Right renal pelvis (tissue), 4 donors: ENCODE data around the gene CDK5RAP3. TPM values are rescaled to one million over a fixed set of nuclear protein-coding genes. Genes with fewer than 3 reads are reported as not detected.

Experiments used
- DNase-seq, 4 donors: peaks; one replicate each; pipeline ENCODE4 v3.0.0-alpha.2; 2013; ENCODE audit warnings: low read depth in 4 of 4, low spot score in 3 of 4, missing footprints in 1 of 4
- polyA plus RNA-seq, 4 donors: library from polyadenylated mRNA; unstranded; fragments of 120-200 nt; gene quantifications; one replicate each; pipeline ENCODE4 v1.2.1, GENCODE V29; 2013; ENCODE audit not compliant: insufficient read length in 4 of 4

The CDK5RAP3 gene
- polyA plus RNA-seq, 4 donors, result 118 to 153 (median 147) TPM

DNA sequence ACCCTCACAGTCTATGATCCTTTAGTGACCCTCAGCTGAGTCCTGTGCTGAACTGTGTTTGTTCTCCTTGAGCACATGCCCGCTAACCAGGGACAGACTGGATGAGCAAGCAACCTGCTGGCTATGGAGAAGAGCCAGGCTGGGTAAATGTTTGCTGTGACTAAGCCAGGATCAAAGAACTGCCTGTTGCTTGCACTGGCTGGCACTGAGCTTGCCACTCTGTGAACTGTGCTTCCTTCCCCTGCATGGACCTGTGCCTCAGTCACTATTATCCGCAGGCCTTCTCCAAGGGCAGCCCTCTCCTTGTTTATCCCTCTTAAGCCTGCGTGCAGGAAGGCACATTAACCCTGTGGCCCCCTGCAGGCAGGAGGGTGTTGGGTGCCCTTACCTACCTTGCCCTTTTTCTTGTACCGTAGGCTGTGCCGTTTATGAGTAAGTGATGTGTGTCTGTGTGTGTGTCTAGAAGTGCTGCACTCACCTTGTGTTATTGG lies 22.2 kb upstream of the CDK5RAP3 start:
- DNase-seq, result no peak

- peak in 2 of 4 donors; percentile 75 to 77 for DNase-seq
Measured at GRCh38 chr17:47949197-47949759, 21.6 kb upstream of the CDK5RAP3 start.

DNA sequence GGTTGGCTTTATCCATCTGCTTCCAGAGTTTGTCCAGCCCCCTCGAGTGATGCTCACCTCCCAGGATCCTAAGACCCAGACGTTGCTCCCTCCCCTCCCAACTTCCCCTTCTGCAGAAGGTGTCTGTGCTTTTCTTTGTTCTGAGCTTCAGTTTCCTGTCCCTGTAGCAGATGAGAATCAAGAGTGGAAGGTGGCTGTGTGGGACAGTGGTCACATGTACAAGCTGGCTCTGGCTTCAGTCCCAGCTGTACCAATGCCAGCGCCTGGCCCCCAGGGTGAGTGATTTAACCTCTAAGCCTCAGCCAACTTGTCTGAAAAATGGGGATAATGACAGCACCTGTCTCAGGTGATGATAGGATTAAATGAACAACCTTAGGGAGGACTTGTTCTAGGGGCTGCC lies 21.0 kb upstream of the CDK5RAP3 start:
- no peak for DNase-seq

- DNase-seq, result no peak
Measured at GRCh38 chr17:47950448-47950847, 20.5 kb upstream of the CDK5RAP3 start.

- DNase-seq, result no peak
Measured at GRCh38 chr17:47952171-47953021, 18.5 kb upstream of the CDK5RAP3 start.

GRCh38 chr17:47953909-47954308 lies 17.0 kb upstream of the CDK5RAP3 start:
- no peak for DNase-seq

- no peak for DNase-seq
Measured at GRCh38 chr17:47955497-47956461, 15.1 kb upstream of the CDK5RAP3 start.

DNA sequence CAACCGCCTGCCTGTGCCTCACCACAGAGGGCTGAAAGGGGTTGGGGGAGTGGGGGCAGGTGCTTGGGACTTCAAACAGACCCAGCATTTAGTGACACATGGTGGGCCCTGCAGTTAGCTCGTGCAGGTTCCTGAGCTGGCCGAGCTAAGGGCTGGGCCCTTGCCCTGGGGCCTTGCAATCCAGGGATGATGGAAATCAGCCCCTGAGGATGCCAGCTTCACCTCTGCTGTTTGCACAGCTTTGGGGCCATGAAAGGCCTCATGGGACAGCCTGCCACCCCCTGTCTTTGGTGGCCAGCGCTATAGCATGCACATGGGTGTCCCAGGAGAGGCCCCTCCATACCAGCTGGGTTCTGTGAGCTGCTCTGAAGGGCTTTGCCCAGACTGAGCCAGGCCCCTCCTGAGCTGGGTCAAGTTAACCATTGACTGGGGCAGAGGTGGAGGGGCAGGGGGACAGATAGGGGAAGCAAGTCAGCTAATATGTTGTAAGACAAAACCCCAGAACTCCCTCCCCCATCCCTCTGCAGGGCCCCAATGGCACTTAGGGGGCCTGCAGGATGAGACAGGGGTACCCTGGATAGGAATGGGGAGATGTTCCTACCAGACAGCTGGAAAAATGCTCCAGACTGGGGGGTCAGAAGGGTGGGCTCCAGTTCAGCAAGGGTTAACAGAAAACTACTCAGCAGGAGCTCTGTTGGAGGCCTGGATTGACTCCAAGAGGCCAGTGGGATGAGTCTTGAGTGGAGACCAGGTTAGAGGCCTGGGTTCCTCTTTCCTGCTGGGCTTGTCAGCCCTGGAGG lies 13.9 kb upstream of the CDK5RAP3 start:
- no peak for DNase-seq

- DNase-seq, result no peak
Measured at GRCh38 chr17:47957591-47958490, 13.1 kb upstream of the CDK5RAP3 start, which contains the start of gene PRR15L. Gene PRR15L (minus strand): TSS chr17:47957883. CDS start chr17:47953234, 4,649 bp downstream.

GRCh38 chr17:47959825-47960655 lies 10.9 kb upstream of the CDK5RAP3 start:
- DNase-seq, result no peak

- DNase-seq, result no peak
Measured at GRCh38 chr17:47961406-47961805, 9.5 kb upstream of the CDK5RAP3 start.

DNA sequence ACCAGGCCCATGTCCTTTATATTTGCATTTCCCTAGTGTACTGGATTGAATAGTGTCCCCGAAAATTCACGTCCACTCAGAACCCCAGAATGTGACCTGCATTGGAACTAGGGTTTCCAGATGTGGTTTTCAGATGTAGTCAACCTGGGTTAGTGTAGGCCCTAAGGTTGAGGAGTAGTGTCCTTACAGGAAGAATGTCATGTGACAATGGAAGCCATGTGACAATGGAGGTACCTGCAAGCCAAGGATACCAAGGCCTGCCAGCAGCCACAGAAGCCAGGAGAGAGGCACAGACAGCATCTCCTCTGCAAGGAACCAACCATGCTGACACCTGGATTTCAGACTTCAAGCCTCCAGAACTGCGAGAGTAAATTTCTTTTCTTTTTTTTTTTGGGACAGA lies 8.0 kb upstream of the CDK5RAP3 start:
- no peak for DNase-seq

DNA sequence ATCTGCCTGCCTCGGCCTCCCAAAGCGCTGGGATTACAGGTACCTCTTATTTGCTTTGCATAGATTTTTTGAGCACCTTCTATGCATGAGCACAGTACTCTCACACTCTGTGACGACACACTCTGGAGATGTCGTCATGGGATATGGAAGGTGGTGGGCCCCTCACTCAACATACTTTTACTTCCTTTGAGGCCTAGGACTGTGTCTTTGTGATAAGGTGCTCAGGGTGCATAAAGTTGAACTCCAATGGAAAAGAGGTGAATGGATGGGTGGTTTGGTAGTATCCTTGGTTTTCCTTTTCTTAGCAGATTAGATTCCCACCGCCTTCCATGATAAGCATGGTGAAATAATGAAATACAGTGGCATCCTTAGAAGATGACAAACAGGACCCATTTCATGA lies 6.1 kb upstream of the CDK5RAP3 start:
- no peak for DNase-seq

GRCh38 chr17:47966079-47966519 lies 4.8 kb upstream of the CDK5RAP3 start:
- no peak for DNase-seq

DNA sequence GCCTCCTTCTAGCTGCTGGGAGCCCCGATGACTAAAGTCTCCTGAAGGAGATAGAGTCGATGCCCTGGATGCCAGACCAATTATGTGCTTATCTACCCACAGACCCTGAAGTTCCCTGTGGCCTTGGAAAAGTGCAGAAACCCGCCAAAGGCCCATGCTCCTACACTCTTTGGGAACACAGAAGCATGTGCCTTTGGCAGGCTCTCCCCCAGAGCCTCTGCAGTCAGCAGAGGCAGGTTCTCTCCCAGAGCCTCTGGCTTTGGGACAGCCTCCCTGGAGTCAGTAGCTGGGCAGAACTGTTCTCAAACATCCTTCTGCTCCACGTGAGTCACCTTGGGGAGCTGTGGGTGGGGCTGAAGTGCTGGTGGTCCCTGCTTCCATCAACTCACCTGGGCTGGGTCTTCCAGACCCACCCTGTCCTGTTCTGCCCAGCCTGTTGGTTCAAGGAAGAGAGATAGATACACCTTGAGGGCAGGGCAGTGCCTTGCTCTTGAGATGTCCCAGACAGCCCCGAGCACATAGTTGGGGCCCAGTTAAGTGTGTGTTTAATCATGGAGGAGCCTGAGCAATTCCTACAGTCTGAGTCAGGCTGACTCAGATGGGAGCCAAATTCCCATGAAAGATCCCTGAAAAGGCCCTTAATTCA lies 3.2 kb upstream of the CDK5RAP3 start:
- no peak for DNase-seq

- DNase-seq, result no peak
Measured at GRCh38 chr17:47968836-47969235, 2.1 kb upstream of the CDK5RAP3 start.

GRCh38 chr17:47969930-47970724 lies 786 bp upstream of the CDK5RAP3 start:
- no peak for DNase-seq
